Endothelial cell of umbilical vein (primary cell): ENCODE data around the gene SLC33A1. TPM values are rescaled to one million over a fixed set of nuclear protein-coding genes. Genes with fewer than 3 reads are reported as not detected.

Experiments used
- BruUV-seq: library from RNA; stranded (reverse); fragments of 400-500 nt; replicated peaks from 2 replicates; lab custom pipeline; 2021; lab: Mats Ljungman, UMichigan
- CTCF ChIA-PET: fragments of 300-600, 350-600 bp; sonication (Branson Sonifier 250); formaldehyde crosslinking; loops from one replicate; lab custom pipeline; 2021; ENCODE audit warnings: antibody characterized with exemption, inconsistent platforms; lab: Charles Lee
- POLR2A ChIA-PET: fragments of 300-600, 350-600 bp; sonication (Branson Sonifier 250); formaldehyde crosslinking; loops from one replicate; lab custom pipeline; 2021; ENCODE audit warnings: antibody characterized with exemption, inconsistent platforms; lab: Charles Lee
- DNase-seq: peaks from one replicate; pipeline ENCODE4 v3.0.0-alpha.2; 2011; ENCODE audit warnings: low read depth, low spot score
- FAIRE-seq: peaks from 2 replicates; lab custom pipeline; 2011; peaks lifted over from hg19 to GRCh38; lab: Jason Lieb, UNC
- H2AFZ ChIP-seq: 2 replicates; pipeline ENCODE4 v1.6.0; 2012; ENCODE audit warnings: low read depth, low read length, control low read depth, inconsistent platforms
- H3K27ac ChIP-seq: 2 replicates; pipeline ENCODE4 v1.5.1; 2011; ENCODE audit warnings: low read depth, mild to moderate bottlenecking, control low read depth, low read length, moderate library complexity; ENCODE audit not compliant: insufficient read depth
- H3K27me3 ChIP-seq, 2 experiments: 2 replicates each; pipeline versions ENCODE4 v1.6.0 to v1.6.1; 2011; ENCODE audit warnings: low read length in 2 of 2, mixed read lengths in 1 of 2; ENCODE audit not compliant: control insufficient read depth in 2 of 2, insufficient read depth in 2 of 2
- H3K36me3 ChIP-seq, 2 experiments: 2 replicates in 1 of 2; 3 replicates in 1 of 2; pipeline ENCODE4 v1.5.1; 2011; ENCODE audit warnings: low read length in 2 of 2, mild to moderate bottlenecking in 1 of 2, moderate library complexity in 1 of 2; ENCODE audit not compliant: control insufficient read depth in 2 of 2, insufficient read depth in 2 of 2; ENCODE audit errors: extremely low read depth in 1 of 2
- H3K4me1 ChIP-seq: 3 replicates; pipeline ENCODE4 v1.5.1; 2011; ENCODE audit warnings: mild to moderate bottlenecking, low read length; ENCODE audit not compliant: control insufficient read depth, insufficient read depth; ENCODE audit errors: extremely low read depth
- H3K4me2 ChIP-seq: 2 replicates; pipeline ENCODE4 v1.6.1; 2011; ENCODE audit warnings: low read length, control low read depth, mixed read lengths; ENCODE audit not compliant: insufficient read depth
- H3K4me3 ChIP-seq, 3 experiments: fragments of 200-600 bp in 1 of 3; sonication (generic), shearing (Covaris generic) in 1 of 3; replicated peaks in 1 of 3; 2 replicates each; pipeline ENCODE4 v1.5.1; 2011 to 2016; ENCODE audit warnings: control low read depth in 3 of 3, low read length in 3 of 3, mild to moderate bottlenecking in 2 of 3, inconsistent platforms in 1 of 3, low read depth in 1 of 3, moderate library complexity in 1 of 3; ENCODE audit not compliant: insufficient read depth in 1 of 3
- H3K79me2 ChIP-seq: 2 replicates; pipeline ENCODE4 v1.6.0; 2012; ENCODE audit warnings: low read length, inconsistent platforms; ENCODE audit not compliant: control insufficient read depth, insufficient read depth
- H3K9ac ChIP-seq: replicated peaks from 2 replicates; pipeline ENCODE3; 2011; ENCODE audit warnings: low read length, control low read depth; ENCODE audit not compliant: insufficient read depth; ENCODE audit errors: extremely low read depth
- H3K9me1 ChIP-seq: replicated peaks from 3 replicates; pipeline ENCODE4 v1.6.0; 2011; ENCODE audit warnings: mild to moderate bottlenecking, low read length; ENCODE audit not compliant: control insufficient read depth, insufficient read depth; ENCODE audit errors: extremely low read depth
- H3K9me3 ChIP-seq: replicated peaks from 2 replicates; pipeline ENCODE4 v1.5.1; 2012; ENCODE audit warnings: low read length, inconsistent platforms; ENCODE audit not compliant: control insufficient read depth, insufficient read depth
- H4K20me1 ChIP-seq: replicated peaks from 2 replicates; pipeline ENCODE3; 2011; ENCODE audit warnings: mild to moderate bottlenecking, low read length; ENCODE audit not compliant: control insufficient read depth, insufficient read depth; ENCODE audit errors: extremely low read depth
- CTCF ChIP-seq, 2 donors: IDR thresholded peaks; 1 replicate in 1 of 2; 2 replicates in 1 of 2; pipeline ENCODE4 v1.5.1; 2011; ENCODE audit warnings: low read length in 2 of 2, mild to moderate bottlenecking in 2 of 2, moderate library complexity in 2 of 2, control low read depth in 1 of 2, inconsistent platforms in 1 of 2, low read depth in 1 of 2; ENCODE audit not compliant: insufficient read depth in 1 of 2; ENCODE audit errors: extremely low read depth in 1 of 2
- GATA2 ChIP-seq: IDR thresholded peaks from 2 replicates; pipeline ENCODE4 v1.7.0; 2011; ENCODE audit warnings: low read depth, mild to moderate bottlenecking, moderate library complexity, mixed read lengths, low read length; ENCODE audit not compliant: insufficient read length, insufficient read depth
- JUN ChIP-seq: IDR thresholded peaks from 2 replicates; pipeline ENCODE4 v1.6.1; 2011; ENCODE audit warnings: borderline replicate concordance, low read depth; ENCODE audit not compliant: insufficient read length, insufficient read depth
- POLR2A ChIP-seq: IDR thresholded peaks from 2 replicates; pipeline ENCODE4 v1.6.1; 2012; ENCODE audit warnings: low read depth, mild to moderate bottlenecking, control low read depth, low read length
- POLR2AphosphoS5 ChIP-seq: IDR thresholded peaks from 2 replicates; pipeline ENCODE4 v1.6.1; 2012; ENCODE audit warnings: low read depth, mild to moderate bottlenecking, control low read depth, low read length, moderate library complexity; ENCODE audit not compliant: insufficient read depth
- dilution Hi-C: fragments of 300-500 bp; cut with MboI; formaldehyde crosslinking; loops from one replicate; pipeline ENCODE4 v1.15.0; 2019; ENCODE audit warnings: low sequenced_read_pairs; ENCODE audit not compliant: extremely low pct_ligation_motif_present
- intact Hi-C: fragments of 100-400 bp; cut with micrococcal nuclease; formaldehyde crosslinking; loops from one replicate; pipeline ENCODE4 v1.10.0; 2022
- polyA plus RNA-seq, 4 experiments: library from polyadenylated mRNA; depleted of rRNA in 3 of 4; stranded (reverse) in 3 of 4; unstranded in 1 of 4; fragments of >200 nt; gene quantifications; 2 replicates each; pipeline versions ENCODE4 v1.2.1 to v1.2.3, GENCODE V29; 2011 to 2012; ENCODE audit warnings: missing spikeins in 1 of 4
- total RNA-seq: library from RNA; stranded (reverse); gene quantifications from 2 replicates; pipeline ENCODE4 v1.2.3, GENCODE V29; 2021

SLC33A1 gene
- total and polyA plus RNA-seq, 2 donors (not counting 3 experiments of a cell fraction or from before 2014, with no cell fraction given), result 28.4 to 30.3 TPM

- peak overlapping the region; percentile 99 for H3K4me2 ChIP-seq
- H3K79me2 ChIP-seq, result peaks cover 45% of the 10 kb centered on the region
These were observed 750 bp downstream of the SLC33A1 start for GRCh38 chr3:155853214-155854140.

More at GRCh38 chr3:155853214-155854140, 750 bp downstream of the SLC33A1 start:
- peaks cover 7% of the 10 kb centered on the region for H3K4me1 ChIP-seq
- H3K27ac ChIP-seq, result peak overlapping the region; percentile 22
- CTCF ChIA-PET, result interaction anchor here (0.8 to 3.6 kb wide), 3 partner anchors 16 to 47 kb away, joined by 4 to 34 read pairs (median 5); partner anchors contain the start of gene C3orf33
- FAIRE-seq (no peak), DNase-seq (no peak)
- dilution Hi-C loops, result no loop called here
- peak overlapping the region; percentile 42 for H2AFZ ChIP-seq
- TF ChIP-seq POLR2A, result no peak
- TF ChIP-seq JUN, result no peak
- no peak for TF ChIP-seq CTCF (IDR thresholded peaks at IDR 0.05; ENCODE audit: extremely low read depth in 1 of 2, insufficient read depth in 1 of 2, low read depth in 1 of 2, low read length in 2 of 2)
- no peak for TF ChIP-seq GATA2
- TF ChIP-seq POLR2AphosphoS5, result no peak
- peak overlapping the region; percentile 56 to 96 (median 75) for H3K4me3 ChIP-seq
- H3K9ac ChIP-seq, result peak overlapping the region; percentile 79
- no peaks in the 10 kb centered on the region for H3K9me3 ChIP-seq
- no peaks in the 10 kb centered on the region for H3K9me1 ChIP-seq
- intact Hi-C loops, result loop anchor here (1.0 to 5.0 kb wide), 6 partner anchors 17 to 694 kb away; partner anchors contain the start of genes C3orf33, GMPS and PLCH1
- BruUV-seq, result no TSS peak
- no peaks in the 10 kb centered on the region for H3K27me3 ChIP-seq
- no peaks in the 10 kb centered on the region for H4K20me1 ChIP-seq
- no peaks in the 10 kb centered on the region for H3K36me3 ChIP-seq
- POLR2A ChIA-PET, result interaction anchor here (0.9 to 1.5 kb wide), 4 partner anchors 16 to 48 kb away, joined by 3 to 4 read pairs (median 4); partner anchors contain the start of gene C3orf33
